ENCODE measurements around the gene SCAF11. TPM values are rescaled to one million over a fixed set of nuclear protein-coding genes. Genes with fewer than 3 reads are reported as not detected.

SCAF11 gene
- polyA plus RNA-seq, 6 donors from 2014 or later, result 68.4 to 152 (median 120) TPM

GRCh38 chr12:45893240-45893639, 97.1 kb downstream of the SCAF11 start:
- Mint-ChIP-seq H3K27ac (no peak overlapping the region), H3K4me1 (no peaks in the 10 kb centered on the region), H3K4me3 (no peak overlapping the region), H3K36me3 (peaks cover 30 to 33% of the 10 kb centered on the region in 2 donors), H3K9me3 (peaks cover 0 to 3% (median under 1%) of the 10 kb centered on the region in 7 donors), H3K27me3 (no peaks in the 10 kb centered on the region)
- DNase-seq, result no peak
- ATAC-seq (ENCODE audit: low read depth in 2 of 2), result no peak

- no peak overlapping the region for H3K4me3 Mint-ChIP-seq
- H3K36me3 Mint-ChIP-seq, result peaks cover 18 to 23% of the 10 kb centered on the region in 2 donors
- H3K4me1 Mint-ChIP-seq, result no peaks in the 10 kb centered on the region
- no peak overlapping the region for H3K27ac Mint-ChIP-seq
- H3K9me3 Mint-ChIP-seq, result peaks cover 0 to 9% (median 4%) of the 10 kb centered on the region in 7 donors
- H3K27me3 Mint-ChIP-seq, result no peaks in the 10 kb centered on the region
- DNase-seq (no peak), ATAC-seq (ENCODE audit: low read depth in 2 of 2) (no peak)
Observed at GRCh38 chr12:45890276-45890675, 100.1 kb downstream of the SCAF11 start.

GRCh38 chr12:45887544-45887943, 102.8 kb downstream of the SCAF11 start:
- no peak for DNase-seq
- Mint-ChIP-seq H3K4me3 (no peak overlapping the region), H3K27ac (peak overlapping the region in 1 of 6 donors; percentile 48), H3K9me3 (peaks cover 0 to 11% (median 5%) of the 10 kb centered on the region in 7 donors), H3K27me3 (no peaks in the 10 kb centered on the region), H3K4me1 (no peaks in the 10 kb centered on the region), H3K36me3 (peaks cover 9 to 27% of the 10 kb centered on the region in 2 donors)
- no peak for ATAC-seq (ENCODE audit: low read depth in 2 of 2)

- Mint-ChIP-seq H3K27me3 (no peaks in the 10 kb centered on the region), H3K9me3 (peaks cover 0 to 11% (median 5%) of the 10 kb centered on the region in 7 donors), H3K36me3 (peaks cover 17 to 34% of the 10 kb centered on the region in 2 donors), H3K4me3 (no peak overlapping the region), H3K27ac (no peak overlapping the region), H3K4me1 (peaks cover 0 to 3% (median 1%) of the 10 kb centered on the region in 3 donors)
- ATAC-seq (ENCODE audit: low read depth in 2 of 2), result no peak
- DNase-seq, result no peak
Observed at GRCh38 chr12:45886685-45887084, 103.7 kb downstream of the SCAF11 start.

- Mint-ChIP-seq H3K36me3 (peaks cover 29 to 43% of the 10 kb centered on the region in 2 donors), H3K4me3 (no peak overlapping the region), H3K9me3 (peaks cover 0 to 11% (median 5%) of the 10 kb centered on the region in 7 donors), H3K27me3 (no peaks in the 10 kb centered on the region), H3K27ac (no peak overlapping the region), H3K4me1 (peaks cover 1 to 9% (median 9%) of the 10 kb centered on the region in 3 donors)
- DNase-seq, result no peak
- no peak for ATAC-seq (ENCODE audit: low read depth in 2 of 2)
Observed at GRCh38 chr12:45883187-45883586, 107.2 kb downstream of the SCAF11 start.

- H3K4me1 Mint-ChIP-seq, result peaks cover 5 to 11% (median 9%) of the 10 kb centered on the region in 3 donors
- peaks cover 33 to 46% of the 10 kb centered on the region in 2 donors for H3K36me3 Mint-ChIP-seq
- no peak overlapping the region for H3K4me3 Mint-ChIP-seq
- no peaks in the 10 kb centered on the region for H3K27me3 Mint-ChIP-seq
- H3K9me3 Mint-ChIP-seq, result peaks cover 0 to 5% (median 3%) of the 10 kb centered on the region in 7 donors
- ATAC-seq (ENCODE audit: low read depth in 2 of 2) (no peak), DNase-seq (no peak)
- H3K27ac Mint-ChIP-seq, result no peak overlapping the region
Observed at GRCh38 chr12:45880533-45880932, 109.8 kb downstream of the SCAF11 start.

- Mint-ChIP-seq H3K27ac (peak overlapping the region in 3 of 6 donors; percentile 69 to 86 (median 71)), H3K4me1 (peaks cover 5 to 11% (median 9%) of the 10 kb centered on the region in 3 donors), H3K9me3 (peaks cover 0 to 2% (median 0%) of the 10 kb centered on the region in 7 donors), H3K27me3 (no peaks in the 10 kb centered on the region), H3K4me3 (no peak overlapping the region), H3K36me3 (peaks cover 36 to 44% of the 10 kb centered on the region in 2 donors)
- DNase-seq, result no peak
- ATAC-seq (ENCODE audit: low read depth in 2 of 2), result no peak
Observed at GRCh38 chr12:45879363-45879895, 110.9 kb downstream of the SCAF11 start.

- H3K36me3 Mint-ChIP-seq, result peaks cover 41 to 43% of the 10 kb centered on the region in 2 donors
- no peak overlapping the region for H3K4me3 Mint-ChIP-seq
- no peaks in the 10 kb centered on the region for H3K27me3 Mint-ChIP-seq
- no peak for ATAC-seq (ENCODE audit: low read depth in 2 of 2)
- peaks cover 0 to 2% (median 0%) of the 10 kb centered on the region in 7 donors for H3K9me3 Mint-ChIP-seq
- DNase-seq, result no peak
- H3K27ac Mint-ChIP-seq, result peak overlapping the region in 2 of 6 donors; percentile 41 to 86
- peaks cover 5 to 11% (median 9%) of the 10 kb centered on the region in 3 donors for H3K4me1 Mint-ChIP-seq
Observed at GRCh38 chr12:45878630-45879255, 111.6 kb downstream of the SCAF11 start.

GRCh38 chr12:45877069-45877468, 113.3 kb downstream of the SCAF11 start:
- peaks cover 42 to 46% of the 10 kb centered on the region in 2 donors for H3K36me3 Mint-ChIP-seq
- H3K27ac Mint-ChIP-seq, result peak overlapping the region in 1 of 6 donors; percentile 64
- peaks cover 0 to 2% (median 0%) of the 10 kb centered on the region in 7 donors for H3K9me3 Mint-ChIP-seq
- no peak for ATAC-seq (ENCODE audit: low read depth in 2 of 2)
- no peak overlapping the region for H3K4me3 Mint-ChIP-seq
- H3K4me1 Mint-ChIP-seq, result peaks cover 8 to 15% (median 14%) of the 10 kb centered on the region in 3 donors
- no peak for DNase-seq
- H3K27me3 Mint-ChIP-seq, result no peaks in the 10 kb centered on the region

GRCh38 chr12:45872446-45872845, 117.9 kb downstream of the SCAF11 start:
- DNase-seq, result no peak
- H3K27me3 Mint-ChIP-seq, result no peaks in the 10 kb centered on the region
- ATAC-seq (ENCODE audit: low read depth in 2 of 2), result no peak
- H3K4me3 Mint-ChIP-seq, result no peak overlapping the region
- peaks cover 13 to 15% (median 15%) of the 10 kb centered on the region in 3 donors for H3K4me1 Mint-ChIP-seq
- peaks cover 0 to 2% (median 0%) of the 10 kb centered on the region in 7 donors for H3K9me3 Mint-ChIP-seq
- H3K27ac Mint-ChIP-seq, result peak overlapping the region; percentile 12 to 89 (median 59)
- peaks cover 26% of the 10 kb centered on the region in 2 donors for H3K36me3 Mint-ChIP-seq
